ENCODE data around the gene FOLR3. TPM values are rescaled to one million over a fixed set of nuclear protein-coding genes. Genes with fewer than 3 reads are reported as not detected.
A peak's percentile ranks its signal among the peaks of the same experiment; 100 is the strongest.
"Not testable (repeated sequence)": the region's sequence is repeated elsewhere in the genome, so short reads cannot be mapped to it uniquely, and the experiment has no call there.

The FOLR3 gene
- total RNA-seq, 2 experiments from 2014 or later, result not detected

DNA sequence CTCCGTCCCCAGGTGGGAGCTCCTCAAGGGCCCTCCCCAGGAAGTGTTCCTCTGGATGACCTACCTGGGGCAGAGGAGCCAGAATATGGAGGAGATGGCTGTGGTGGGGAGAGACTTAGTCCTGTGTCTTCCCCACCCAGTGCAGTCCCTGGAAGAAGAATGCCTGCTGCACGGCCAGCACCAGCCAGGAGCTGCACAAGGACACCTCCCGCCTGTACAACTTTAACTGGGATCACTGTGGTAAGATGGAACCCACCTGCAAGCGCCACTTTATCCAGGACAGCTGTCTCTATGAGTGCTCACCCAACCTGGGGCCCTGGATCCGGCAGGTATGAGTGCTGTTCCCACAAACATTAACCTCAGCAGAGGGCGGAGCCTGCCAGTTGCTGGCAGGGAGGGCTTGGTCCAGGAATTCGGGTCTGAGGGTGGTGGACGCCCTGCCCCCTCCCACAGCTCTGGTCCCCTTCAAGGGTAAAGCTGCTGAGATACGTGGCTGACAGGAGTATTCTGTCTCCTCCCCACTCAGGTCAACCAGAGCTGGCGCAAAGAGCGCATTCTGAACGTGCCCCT lies 3.4 kb downstream of the FOLR3 start:
- H3K36me3 Mint-ChIP-seq, result no peaks in the 10 kb centered on the region
- H3K4me1 Mint-ChIP-seq, result peaks cover 5% of the 10 kb centered on the region
- peaks cover 8% of the 10 kb centered on the region for H3K27me3 Mint-ChIP-seq
- H3K4me3 Mint-ChIP-seq, result no peak overlapping the region
- no peak for DNase-seq
- H3K27ac Mint-ChIP-seq, result no peak overlapping the region
- H3K9me3 Mint-ChIP-seq, result no peaks in the 10 kb centered on the region

DNA sequence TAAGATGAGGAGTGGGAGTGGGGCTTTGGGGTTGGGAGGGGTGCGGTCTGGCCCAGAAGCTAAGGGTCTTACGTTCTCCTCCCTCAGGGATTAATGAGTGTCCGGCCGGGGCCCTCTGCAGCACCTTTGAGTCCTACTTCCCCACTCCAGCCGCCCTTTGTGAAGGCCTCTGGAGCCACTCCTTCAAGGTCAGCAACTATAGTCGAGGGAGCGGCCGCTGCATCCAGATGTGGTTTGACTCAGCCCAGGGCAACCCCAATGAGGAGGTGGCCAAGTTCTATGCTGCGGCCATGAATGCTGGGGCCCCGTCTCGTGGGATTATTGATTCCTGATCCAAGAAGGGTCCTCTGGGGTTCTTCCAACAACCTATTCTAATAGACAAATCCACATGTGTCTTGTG lies 4.0 kb downstream of the FOLR3 start:
- no peak overlapping the region for H3K4me3 Mint-ChIP-seq
- no peaks in the 10 kb centered on the region for H3K36me3 Mint-ChIP-seq
- DNase-seq, result no peak
- no peak overlapping the region for H3K27ac Mint-ChIP-seq
- peaks cover 5% of the 10 kb centered on the region for H3K4me1 Mint-ChIP-seq
- H3K27me3 Mint-ChIP-seq, result peaks cover 8% of the 10 kb centered on the region
- no peaks in the 10 kb centered on the region for H3K9me3 Mint-ChIP-seq

DNA sequence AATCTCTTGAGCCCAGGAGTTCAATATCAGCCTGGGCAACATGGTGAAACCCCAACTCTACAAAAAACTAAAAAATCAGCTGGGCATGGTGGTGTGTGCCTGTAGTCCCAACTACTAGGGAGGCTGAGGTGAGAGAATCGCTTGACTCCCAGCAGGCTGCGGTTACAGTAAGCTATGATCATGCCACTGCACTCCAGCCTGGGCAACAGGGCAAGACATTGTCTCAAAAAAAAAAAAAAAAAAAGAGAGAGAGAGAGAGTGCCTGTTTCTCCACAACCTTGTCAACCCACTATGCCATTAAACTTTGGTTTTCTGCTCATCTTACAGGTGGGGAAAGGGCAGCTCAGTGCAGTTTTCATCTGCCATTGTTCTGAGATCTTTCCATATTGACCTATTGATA lies 5.1 kb downstream of the FOLR3 start:
- Mint-ChIP-seq H3K4me1 (peaks cover 5% of the 10 kb centered on the region), H3K4me3 (no peak overlapping the region), H3K9me3 (no peaks in the 10 kb centered on the region), H3K27ac (no peak overlapping the region), H3K36me3 (no peaks in the 10 kb centered on the region), H3K27me3 (peaks cover 8% of the 10 kb centered on the region)
- DNase-seq, result no peak

DNA sequence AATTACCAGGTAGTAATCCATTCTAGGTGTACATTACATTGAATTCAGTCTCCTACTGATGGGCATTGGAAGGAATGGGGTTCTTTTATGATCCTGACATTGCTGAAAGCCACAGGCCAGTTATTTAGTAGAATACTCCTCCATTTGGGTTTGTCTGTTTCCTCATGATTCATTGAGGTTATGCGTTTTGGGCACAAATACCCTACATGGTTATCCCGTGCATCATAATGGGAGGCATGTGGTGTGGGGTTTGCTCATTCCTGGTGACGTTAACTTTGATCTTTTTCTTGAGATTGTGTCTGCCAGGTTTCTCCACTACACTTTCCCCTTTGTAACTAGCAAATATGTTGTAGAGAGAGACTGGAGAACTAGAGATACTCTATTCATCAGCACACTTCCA lies 5.5 kb downstream of the FOLR3 start:
- no peak overlapping the region for H3K27ac Mint-ChIP-seq

DNA sequence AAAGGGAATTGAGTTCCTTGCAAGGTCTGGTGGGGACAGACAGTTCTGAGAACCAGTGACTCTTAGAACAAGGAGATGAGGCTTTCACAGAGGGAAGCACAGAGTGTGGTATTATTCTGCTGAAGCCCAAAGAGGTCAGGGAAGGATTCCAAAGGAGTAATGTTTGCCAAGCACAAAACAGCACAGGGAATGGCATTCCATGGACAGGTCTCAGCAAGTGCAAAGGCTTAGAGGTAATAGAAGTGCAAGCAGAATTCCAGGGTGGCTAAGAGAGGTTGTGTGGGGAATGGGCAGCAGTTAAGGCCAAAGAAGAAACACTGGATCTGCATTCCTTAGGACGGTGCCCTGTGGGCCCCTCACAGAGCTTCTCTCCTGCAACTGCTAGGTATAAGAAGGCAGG lies 6.6 kb downstream of the FOLR3 start:
- not testable (repeated sequence) for DNase-seq, H3K4me3 Mint-ChIP-seq, H3K4me1 Mint-ChIP-seq, H3K27ac Mint-ChIP-seq, H3K27me3 Mint-ChIP-seq, H3K9me3 Mint-ChIP-seq, H3K36me3 Mint-ChIP-seq

More for the DNA sequence above, 5.5 kb downstream of the FOLR3 start:
- Mint-ChIP-seq H3K4me3 (no peak overlapping the region), H3K4me1 (peaks cover 5% of the 10 kb centered on the region), H3K36me3 (no peaks in the 10 kb centered on the region), H3K9me3 (no peaks in the 10 kb centered on the region), H3K27me3 (peaks cover 8% of the 10 kb centered on the region)
- peak; percentile 3 for DNase-seq

DNA sequence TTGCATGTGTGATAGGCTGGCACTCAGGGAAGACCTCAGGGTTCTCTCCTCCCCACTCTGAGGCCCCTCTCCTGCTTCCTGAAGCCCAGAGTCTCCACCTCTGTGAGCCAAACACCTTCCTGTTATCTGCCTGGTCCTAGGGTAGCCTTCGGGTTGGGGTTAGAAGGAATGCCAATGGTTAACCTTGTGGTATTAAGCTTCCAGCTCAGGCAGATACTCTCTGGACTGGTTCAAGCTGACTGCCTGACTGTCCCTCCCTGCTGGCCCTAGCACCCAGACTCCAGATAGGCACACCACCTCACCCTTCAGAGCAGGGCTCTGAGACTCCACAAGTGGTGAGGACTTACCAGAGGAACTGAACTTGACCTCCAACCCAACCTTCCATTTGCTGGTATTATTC lies 7.0 kb downstream of the FOLR3 start:
- not testable (repeated sequence) for H3K4me3 Mint-ChIP-seq, H3K36me3 Mint-ChIP-seq, DNase-seq, H3K27ac Mint-ChIP-seq, H3K4me1 Mint-ChIP-seq, H3K9me3 Mint-ChIP-seq, H3K27me3 Mint-ChIP-seq

DNA sequence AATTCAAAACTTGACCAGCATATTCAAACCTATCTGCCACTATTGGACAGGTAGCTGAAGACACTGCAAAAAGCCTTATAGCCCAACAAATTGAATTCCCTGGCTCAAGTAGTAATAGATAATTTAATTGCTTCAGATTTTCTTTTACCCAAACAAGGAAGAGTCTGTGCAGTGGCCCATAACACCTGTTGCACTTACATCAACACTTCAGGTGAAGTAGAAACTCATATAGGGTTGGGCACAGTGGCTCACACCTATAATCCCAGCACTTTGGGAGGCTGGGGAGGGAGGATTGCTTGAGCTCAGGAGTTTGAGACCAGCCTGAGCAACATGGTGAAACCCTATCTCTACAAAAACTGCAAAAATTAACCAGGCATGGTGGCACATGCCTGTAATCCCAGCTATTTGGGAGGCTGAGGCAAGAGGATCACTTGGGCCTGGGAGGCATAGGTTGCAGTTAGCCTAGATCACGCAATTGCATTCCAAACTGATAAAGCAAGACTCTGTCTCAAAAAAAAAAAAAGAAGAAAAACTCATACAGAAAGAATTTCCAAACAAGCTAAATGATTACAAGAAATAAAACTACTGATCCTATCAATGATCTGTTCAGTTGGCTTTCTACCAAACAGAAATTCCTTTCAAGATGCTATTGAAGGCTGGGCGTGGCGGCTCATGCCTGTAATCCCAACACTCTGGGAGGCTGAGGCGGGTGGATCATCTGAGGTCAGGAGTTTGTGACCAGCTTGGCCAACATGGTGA lies 9.5 kb downstream of the FOLR3 start:
- no peak overlapping the region for H3K4me3 Mint-ChIP-seq
- no peak for DNase-seq
- H3K4me1 Mint-ChIP-seq, result peaks cover 5% of the 10 kb centered on the region
- peaks cover 8% of the 10 kb centered on the region for H3K27me3 Mint-ChIP-seq
- no peaks in the 10 kb centered on the region for H3K36me3 Mint-ChIP-seq
- H3K9me3 Mint-ChIP-seq, result no peaks in the 10 kb centered on the region
- H3K27ac Mint-ChIP-seq, result no peak overlapping the region

DNA sequence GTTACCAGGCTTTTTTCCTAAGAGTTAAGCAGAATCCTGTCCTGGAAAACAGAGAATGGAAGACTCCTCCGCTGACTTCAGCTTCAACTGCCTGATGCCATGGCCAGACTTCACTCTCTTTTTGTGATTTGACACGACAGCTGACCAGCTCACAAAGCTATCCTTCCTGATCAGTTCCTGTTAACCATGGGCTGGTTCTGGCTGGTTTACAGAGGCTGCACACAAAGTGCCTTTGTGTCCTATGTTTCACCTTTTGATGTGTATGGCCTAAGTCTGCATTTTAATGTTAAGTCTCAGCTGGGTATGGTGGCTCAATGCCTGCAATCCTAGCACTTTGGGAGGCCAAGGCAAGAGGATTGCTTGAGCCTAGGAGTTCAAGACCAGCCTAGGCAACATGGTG lies 11.1 kb downstream of the FOLR3 start:
- no peak overlapping the region for H3K4me3 Mint-ChIP-seq
- H3K27me3 Mint-ChIP-seq, result no peaks in the 10 kb centered on the region
- no peak overlapping the region for H3K27ac Mint-ChIP-seq
- H3K9me3 Mint-ChIP-seq, result no peaks in the 10 kb centered on the region
- DNase-seq, result no peak
- no peaks in the 10 kb centered on the region for H3K4me1 Mint-ChIP-seq
- H3K36me3 Mint-ChIP-seq, result no peaks in the 10 kb centered on the region

DNA sequence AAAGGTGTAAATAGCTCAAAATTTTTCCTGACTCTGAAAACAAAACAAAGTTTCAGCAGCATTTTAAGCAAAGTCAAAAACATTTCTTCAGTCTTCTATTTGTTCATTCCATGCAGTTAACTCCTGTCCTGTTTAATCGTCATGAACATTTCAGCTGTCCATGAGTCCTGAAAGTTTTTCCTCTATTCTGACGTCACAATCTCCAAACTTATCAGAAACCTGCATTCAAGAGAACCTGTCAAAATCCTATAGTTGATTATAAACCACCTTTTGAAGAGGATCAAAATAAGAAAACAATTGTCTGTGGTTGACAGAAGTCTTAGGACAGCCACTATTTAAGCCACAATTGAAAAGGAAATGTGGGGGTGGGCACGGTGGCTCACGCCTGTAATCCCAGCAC lies 15.4 kb downstream of the FOLR3 start:
- no peaks in the 10 kb centered on the region for H3K36me3 Mint-ChIP-seq
- H3K27me3 Mint-ChIP-seq, result no peaks in the 10 kb centered on the region
- no peak overlapping the region for H3K27ac Mint-ChIP-seq
- no peak overlapping the region for H3K4me3 Mint-ChIP-seq
- DNase-seq, result no peak
- no peaks in the 10 kb centered on the region for H3K4me1 Mint-ChIP-seq
- H3K9me3 Mint-ChIP-seq, result no peaks in the 10 kb centered on the region

DNA sequence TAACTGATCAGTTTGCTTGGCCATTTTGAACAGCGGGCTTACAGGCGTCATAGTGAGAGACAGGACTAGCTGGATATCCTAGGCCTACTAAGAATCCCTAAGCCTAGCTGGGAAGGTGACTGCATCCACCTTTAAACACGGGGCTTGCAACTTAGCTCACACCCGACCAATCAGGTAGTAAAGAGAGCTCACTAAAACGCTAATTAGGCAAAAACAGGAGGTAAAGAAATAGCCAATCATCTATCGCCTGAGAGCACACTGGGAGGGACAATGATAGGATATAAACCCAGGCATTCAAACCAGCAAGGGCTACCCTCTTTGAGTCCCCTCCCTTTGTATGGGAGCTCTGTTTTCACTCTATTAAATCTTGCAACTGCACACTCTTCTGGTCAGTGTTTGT lies 18.3 kb downstream of the FOLR3 start:
- not testable (repeated sequence) for H3K27ac Mint-ChIP-seq, DNase-seq, H3K27me3 Mint-ChIP-seq, H3K4me1 Mint-ChIP-seq, H3K4me3 Mint-ChIP-seq, H3K36me3 Mint-ChIP-seq, H3K9me3 Mint-ChIP-seq

DNA sequence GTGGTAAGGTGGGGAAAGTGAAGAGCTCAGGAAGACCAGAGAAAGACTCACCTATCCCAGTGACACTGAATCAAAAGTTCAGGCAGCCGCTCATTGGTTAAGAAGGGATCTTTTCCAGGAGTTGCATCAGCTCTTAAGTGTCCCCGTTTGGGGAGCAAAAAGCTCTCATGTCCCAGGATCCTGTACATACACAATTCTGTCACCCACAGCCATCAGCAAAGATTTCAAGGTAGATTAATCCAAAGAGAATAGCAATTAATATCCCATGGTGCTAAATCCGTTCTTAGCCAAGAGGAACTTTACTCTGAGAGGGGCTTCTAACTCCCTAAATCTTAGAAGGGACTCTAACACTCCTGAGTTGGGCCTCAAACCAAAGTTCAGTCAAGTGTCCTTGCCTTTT lies 19.3 kb downstream of the FOLR3 start:
- Mint-ChIP-seq H3K36me3 (no peaks in the 10 kb centered on the region), H3K9me3 (no peaks in the 10 kb centered on the region), H3K27me3 (no peaks in the 10 kb centered on the region), H3K27ac (no peak overlapping the region), H3K4me3 (no peak overlapping the region), H3K4me1 (no peaks in the 10 kb centered on the region)
- no peak for DNase-seq

DNA sequence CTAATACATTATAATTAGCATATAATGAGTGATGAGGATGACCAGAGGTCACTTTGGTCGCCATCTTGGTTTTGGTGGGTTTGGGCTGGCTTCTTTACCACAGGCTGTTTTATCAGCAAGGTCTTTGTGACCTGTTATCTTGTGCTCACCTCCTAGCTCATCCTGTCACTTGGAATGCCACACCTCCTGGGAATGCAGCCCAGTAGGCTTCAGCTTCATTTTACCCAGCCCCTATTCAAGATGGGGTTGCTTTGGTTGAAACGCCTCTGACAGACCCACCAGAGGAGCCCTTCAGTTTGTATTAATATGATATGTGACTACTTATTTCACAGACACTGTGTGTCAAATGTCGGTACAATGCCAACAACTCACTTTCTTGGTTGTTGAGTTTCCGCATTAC lies 20.2 kb downstream of the FOLR3 start:
- DNase-seq, result no peak
- Mint-ChIP-seq H3K4me3 (no peak overlapping the region), H3K27ac (no peak overlapping the region), H3K27me3 (peaks cover 4% of the 10 kb centered on the region), H3K4me1 (no peaks in the 10 kb centered on the region), H3K36me3 (no peaks in the 10 kb centered on the region), H3K9me3 (no peaks in the 10 kb centered on the region)

DNA sequence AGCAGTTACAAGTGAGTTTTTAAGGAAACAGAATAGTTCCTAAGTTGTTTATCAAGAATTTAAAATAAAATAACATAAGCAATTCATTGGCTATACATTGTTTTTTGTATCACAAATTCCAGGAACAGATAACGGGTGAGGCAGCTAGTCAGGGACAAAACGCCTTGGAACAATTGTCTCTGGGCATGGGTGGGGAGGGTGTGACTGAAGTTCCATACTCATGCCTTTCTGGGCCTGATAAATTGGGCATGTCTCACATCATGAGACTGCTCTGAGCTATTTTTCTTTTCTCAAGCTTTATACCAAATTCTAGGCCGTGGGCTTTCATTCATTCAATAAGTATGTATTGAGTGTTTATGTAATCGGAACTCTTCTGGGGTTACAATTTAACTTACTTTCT lies 21.6 kb downstream of the FOLR3 start:
- no peaks in the 10 kb centered on the region for H3K9me3 Mint-ChIP-seq
- no peak for DNase-seq
- no peak overlapping the region for H3K27ac Mint-ChIP-seq
- no peak overlapping the region for H3K4me3 Mint-ChIP-seq
- no peaks in the 10 kb centered on the region for H3K4me1 Mint-ChIP-seq
- peaks cover 7% of the 10 kb centered on the region for H3K27me3 Mint-ChIP-seq
- H3K36me3 Mint-ChIP-seq, result no peaks in the 10 kb centered on the region

DNA sequence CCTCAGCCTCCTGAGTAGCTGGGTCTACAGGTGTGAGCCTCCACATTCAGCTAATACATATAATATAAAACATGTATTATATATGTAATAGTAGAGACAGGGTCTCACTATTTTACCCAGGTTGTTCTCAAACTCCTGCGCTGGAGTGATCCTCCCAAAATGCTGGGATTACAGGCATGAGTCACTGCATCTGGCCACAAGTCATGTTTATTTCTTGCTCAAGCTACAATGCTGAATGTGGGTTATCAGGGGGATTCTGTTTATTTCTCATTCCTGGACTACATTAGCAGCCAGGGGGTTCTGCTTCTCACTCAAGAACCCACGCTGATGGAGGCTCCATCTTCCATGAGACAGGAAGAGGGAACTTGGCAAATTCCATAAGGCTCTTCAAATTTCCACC lies 24.8 kb downstream of the FOLR3 start:
- no peaks in the 10 kb centered on the region for H3K36me3 Mint-ChIP-seq
- H3K4me1 Mint-ChIP-seq, result no peaks in the 10 kb centered on the region
- H3K9me3 Mint-ChIP-seq, result no peaks in the 10 kb centered on the region
- H3K27ac Mint-ChIP-seq, result no peak overlapping the region
- peaks cover 7% of the 10 kb centered on the region for H3K27me3 Mint-ChIP-seq
- DNase-seq, result no peak
- H3K4me3 Mint-ChIP-seq, result no peak overlapping the region

DNA sequence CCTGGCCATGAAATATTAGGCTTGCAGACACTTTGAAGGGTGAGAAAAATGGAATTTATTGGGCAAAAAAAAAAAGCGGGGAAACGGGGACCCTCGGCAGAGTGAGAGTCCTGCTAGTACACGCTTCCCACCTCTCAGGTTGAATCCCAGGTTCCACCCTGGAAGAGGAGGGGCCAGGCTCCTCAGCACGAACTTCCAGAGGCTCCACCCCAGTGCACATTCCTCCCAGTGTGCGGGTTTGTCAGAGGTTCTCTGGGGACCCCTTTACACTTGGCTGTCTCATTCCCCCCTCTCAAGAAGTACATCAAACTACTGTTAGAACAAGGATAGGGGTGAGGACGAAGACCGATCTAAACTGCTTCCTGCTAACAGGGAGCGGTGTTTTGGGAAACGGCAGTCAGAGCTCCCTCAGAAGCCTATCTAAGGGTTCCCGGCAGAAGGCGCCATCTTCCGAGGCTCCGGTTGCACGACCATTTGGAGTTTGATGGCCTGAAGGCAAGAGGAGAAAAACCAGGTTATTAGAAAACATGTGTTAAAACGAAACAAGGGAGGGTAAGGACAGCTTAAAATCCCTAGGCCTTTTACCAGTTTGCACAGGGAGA lies 27.5 kb downstream of the FOLR3 start:
- no peak overlapping the region for H3K27ac Mint-ChIP-seq
- no peak for DNase-seq
- H3K27me3 Mint-ChIP-seq, result peaks cover 7% of the 10 kb centered on the region
- no peaks in the 10 kb centered on the region for H3K4me1 Mint-ChIP-seq
- H3K9me3 Mint-ChIP-seq, result no peaks in the 10 kb centered on the region
- H3K36me3 Mint-ChIP-seq, result no peaks in the 10 kb centered on the region
- H3K4me3 Mint-ChIP-seq, result no peak overlapping the region

DNA sequence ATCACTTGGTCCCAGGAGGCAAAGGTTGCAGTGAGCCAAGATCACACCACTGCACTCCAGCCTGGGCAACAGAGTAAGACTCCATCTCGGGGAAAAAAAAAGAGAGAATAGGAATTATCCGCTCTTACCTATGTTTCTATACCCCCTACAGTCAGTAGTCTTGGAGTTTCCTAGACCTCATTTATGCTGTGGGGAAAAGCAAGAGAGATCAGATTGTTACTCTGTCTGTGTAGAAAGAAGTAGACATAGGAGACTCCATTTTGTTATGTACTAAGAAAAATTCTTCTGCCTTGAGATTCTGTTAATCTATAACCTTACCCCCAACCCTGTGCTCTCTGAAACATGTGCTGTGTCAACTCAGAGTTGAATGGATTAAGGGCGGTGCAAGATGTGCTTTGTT lies 28.7 kb downstream of the FOLR3 start:
- DNase-seq, H3K27me3 Mint-ChIP-seq, H3K36me3 Mint-ChIP-seq, H3K4me1 Mint-ChIP-seq, H3K27ac Mint-ChIP-seq, H3K9me3 Mint-ChIP-seq, H3K4me3 Mint-ChIP-seq: not testable (repeated sequence)

All from activated naive CD8-positive, alpha-beta T cell treated with anti-CD3 and anti-CD28 coated beads for 36 hours (primary cell).